Psoas muscle (tissue), 8 donors: ENCODE data around the gene CRTAP. TPM values are rescaled to one million over a fixed set of nuclear protein-coding genes. Genes with fewer than 3 reads are reported as not detected.
"Not testable (repeated sequence)": the region's sequence is repeated elsewhere in the genome, so short reads cannot be mapped to it uniquely, and the experiment has no call there.

Source experiments
- ATAC-seq, 4 donors: fragments of 200-7000 bp; cut with Tn5 transposase; one replicate each; pipeline ENCODE4 v1.9.1; 2020; ENCODE audit warnings: moderate library complexity in 3 of 4, mild to moderate bottlenecking in 2 of 4
- DNase-seq, 2 donors: peaks; one replicate each; pipeline ENCODE4 v3.0.0-alpha.2; 2020
- H3K27ac ChIP-seq: fragments of 200-600 bp; one replicate; pipeline ENCODE4 v1.8.0; 2022
- H3K27me3 ChIP-seq, 3 donors: fragments of 200-600 bp in 1 of 3; one replicate each; pipeline versions ENCODE4 v1.6.1 to v1.8.0; 2013 to 2022; ENCODE audit warnings: low read length in 2 of 3, mild to moderate bottlenecking in 2 of 3, moderate library complexity in 1 of 3; ENCODE audit not compliant: insufficient read depth in 3 of 3
- H3K36me3 ChIP-seq, 2 donors: fragments of 200-600 bp in 1 of 2; one replicate each; pipeline versions ENCODE4 v1.6.1 to v1.8.0; 2013 to 2022; ENCODE audit warnings: low read depth in 1 of 2, mild to moderate bottlenecking in 1 of 2, moderate library complexity in 1 of 2; ENCODE audit not compliant: insufficient read depth in 1 of 2
- H3K4me1 ChIP-seq: fragments of 200-600 bp; one replicate; pipeline ENCODE4 v1.8.0; 2022
- H3K4me3 ChIP-seq: fragments of 200-600 bp; one replicate; pipeline ENCODE4 v1.8.0; 2022; ENCODE audit warnings: mild to moderate bottlenecking
- H3K9me3 ChIP-seq: fragments of 200-600 bp; one replicate; pipeline ENCODE4 v1.8.0; 2022
- CTCF ChIP-seq: fragments of 200-600 bp; IDR thresholded peaks from one replicate; pipeline ENCODE4 v1.8.0; 2022; ENCODE audit warnings: antibody characterized with exemption
- WGBS, 3 donors: extraction: QIAGEN DNeasy Blood & Tissue Kit; methylation state at CpG; one replicate each; pipeline versions ENCODE4 v1.1.6 to v1.1.7; 2013; 5-methylcytosine and 5-hydroxymethylcytosine counted together
- intact Hi-C, 2 donors: fragments of 100-400 bp; cut with DNase I; formaldehyde crosslinking; loops; one replicate each; pipeline versions ENCODE4 v1.11.0 to v1.14.2; 2022
- polyA plus RNA-seq, 3 donors: library from polyadenylated mRNA; stranded (reverse); fragments of 200-250 nt; gene quantifications; one replicate each; pipeline ENCODE4 v1.2.3, GENCODE V29; 2013
- total RNA-seq, 4 donors: library from RNA; stranded (reverse); fragmentation: NEBNext Ultra II Directional in 2 of 4; extraction: Animal tissue kit (Norgen Biotek cat#: 25700) in 2 of 4; gene quantifications; one replicate each; pipeline versions ENCODE4 v1.2.1 to v1.2.4, GENCODE V29; 2021 to 2023
- donor health status: healthy with polysubstance abuse.
- donor health status: DM: no; HTN: no; CAD: no; lungs with moderate emphysema.
- donor health status: Bipolar disorder and iron deficiency.
- donor health status: healthy.
- donor health status: DM: yes; HTN: yes; CAD: no.
- donor health status: DM: no; HTN: no; CAD: no.
- donor health status: DM: no; HTN: no; CAD: no.
- donor health status: DM: yes; HTN: yes; CAD: no.

CRTAP gene
- total and polyA plus RNA-seq, 7 donors = 24.9 to 80.8 (median 56.3) TPM

GRCh38 chr3:33077976-33078375, 35.8 kb upstream of the CRTAP start:
- intact Hi-C loops = no loop called here
- H3K4me1 ChIP-seq = no peaks in the 10 kb centered on the region
- no peak for TF ChIP-seq CTCF
- no peak overlapping the region for H3K4me3 ChIP-seq
- H3K9me3 ChIP-seq = no peaks in the 10 kb centered on the region
- H3K27ac ChIP-seq = no peak overlapping the region
- H3K27me3 ChIP-seq = no peaks in the 10 kb centered on the region
- peaks cover 0 to 2% of the 10 kb centered on the region in 2 donors for H3K36me3 ChIP-seq
- ATAC-seq = no peak
- no peak for DNase-seq
- 96 to 100% (median 98%) methylated on average over 2 of the region's 2 CpGs for WGBS, 3 donors

- H3K4me3 ChIP-seq, H3K27me3 ChIP-seq, H3K27ac ChIP-seq, H3K4me1 ChIP-seq, ATAC-seq, H3K9me3 ChIP-seq, DNase-seq, intact Hi-C loops, H3K36me3 ChIP-seq: not testable (repeated sequence)
- 89 to 96% (median 94%) methylated on average over 6 of the region's 6 CpGs for WGBS, 3 donors
These were observed 34.0 kb upstream of the CRTAP start for GRCh38 chr3:33079813-33080212.

- no peaks in the 10 kb centered on the region for H3K27me3 ChIP-seq
- H3K36me3 ChIP-seq = no peaks in the 10 kb centered on the region
- intact Hi-C loops = no loop called here
- no peaks in the 10 kb centered on the region for H3K9me3 ChIP-seq
- DNase-seq (no peak), ATAC-seq (no peak)
- no peak overlapping the region for H3K27ac ChIP-seq
- H3K4me1 ChIP-seq = peaks cover 3% of the 10 kb centered on the region
- no peak for TF ChIP-seq CTCF
- no peak overlapping the region for H3K4me3 ChIP-seq
These were observed 32.0 kb upstream of the CRTAP start for GRCh38 chr3:33081812-33082211.

- no peak overlapping the region for H3K27ac ChIP-seq
- TF ChIP-seq CTCF = no peak
- H3K27me3 ChIP-seq = no peaks in the 10 kb centered on the region
- intact Hi-C loops = no loop called here
- H3K4me1 ChIP-seq = peaks cover 5% of the 10 kb centered on the region
- 45 to 58% (median 49%) methylated on average over 2 of the region's 2 CpGs for WGBS, 3 donors
- no peak overlapping the region for H3K4me3 ChIP-seq
- no peaks in the 10 kb centered on the region for H3K36me3 ChIP-seq
- no peak for ATAC-seq
- no peaks in the 10 kb centered on the region for H3K9me3 ChIP-seq
- DNase-seq = no peak
These were observed 29.9 kb upstream of the CRTAP start for GRCh38 chr3:33083958-33084357.

GRCh38 chr3:33088691-33089090, 25.1 kb upstream of the CRTAP start:
- Histone ChIP-seq H3K4me1 (peaks cover 18% of the 10 kb centered on the region), H3K9me3 (no peaks in the 10 kb centered on the region), H3K27ac (no peak overlapping the region), H3K4me3 (no peak overlapping the region), H3K27me3 (no peaks in the 10 kb centered on the region), H3K36me3 (peaks cover 0 to 3% of the 10 kb centered on the region in 2 donors)
- TF ChIP-seq CTCF = no peak
- no peak for ATAC-seq
- no peak for DNase-seq
- intact Hi-C loops = no loop called here
